Measurements from ENCODE around the gene SCML1. TPM values are rescaled to one million over a fixed set of nuclear protein-coding genes. Genes with fewer than 3 reads are reported as not detected.
"Not testable (repeated sequence)": the region's sequence is repeated elsewhere in the genome, so short reads cannot be mapped to it uniquely, and the experiment has no call there.

SCML1 gene
- polyA plus RNA-seq, 1 donor (not counting 4 experiments of a cell fraction or from before 2014, with no cell fraction given) = 19.9 TPM

DNA sequence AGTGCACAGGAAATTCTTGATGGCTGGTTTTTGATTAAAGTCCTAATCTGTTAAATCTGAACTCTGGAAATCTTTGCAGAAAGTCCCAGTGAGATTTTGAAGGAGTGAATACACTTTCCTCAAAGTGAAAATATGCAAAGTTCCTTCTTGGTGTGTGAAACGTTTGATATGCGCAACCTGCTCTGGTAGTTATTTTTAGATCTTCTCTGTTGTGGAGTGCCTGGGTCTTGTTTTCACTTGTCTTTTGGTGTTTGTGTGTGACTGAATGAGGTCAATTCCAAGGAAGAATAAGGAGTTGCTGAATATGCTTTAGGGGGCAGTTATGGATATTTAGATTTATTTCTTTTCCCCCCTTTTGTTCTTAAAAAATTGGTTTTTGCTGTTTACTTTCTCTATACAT lies 41.7 kb downstream of the SCML1 start:
- TF ChIP-seq EZH2 (IDR thresholded peaks at IDR 0.05; ENCODE audit: low read length) = no peak
- TF ChIP-seq, protein P1, sequence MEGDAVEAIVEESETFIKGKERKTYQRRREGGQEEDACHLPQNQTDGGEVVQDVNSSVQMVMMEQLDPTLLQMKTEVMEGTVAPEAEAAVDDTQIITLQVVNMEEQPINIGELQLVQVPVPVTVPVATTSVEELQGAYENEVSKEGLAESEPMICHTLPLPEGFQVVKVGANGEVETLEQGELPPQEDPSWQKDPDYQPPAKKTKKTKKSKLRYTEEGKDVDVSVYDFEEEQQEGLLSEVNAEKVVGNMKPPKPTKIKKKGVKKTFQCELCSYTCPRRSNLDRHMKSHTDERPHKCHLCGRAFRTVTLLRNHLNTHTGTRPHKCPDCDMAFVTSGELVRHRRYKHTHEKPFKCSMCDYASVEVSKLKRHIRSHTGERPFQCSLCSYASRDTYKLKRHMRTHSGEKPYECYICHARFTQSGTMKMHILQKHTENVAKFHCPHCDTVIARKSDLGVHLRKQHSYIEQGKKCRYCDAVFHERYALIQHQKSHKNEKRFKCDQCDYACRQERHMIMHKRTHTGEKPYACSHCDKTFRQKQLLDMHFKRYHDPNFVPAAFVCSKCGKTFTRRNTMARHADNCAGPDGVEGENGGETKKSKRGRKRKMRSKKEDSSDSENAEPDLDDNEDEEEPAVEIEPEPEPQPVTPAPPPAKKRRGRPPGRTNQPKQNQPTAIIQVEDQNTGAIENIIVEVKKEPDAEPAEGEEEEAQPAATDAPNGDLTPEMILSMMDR (optimal IDR thresholded peaks at IDR 0.05 in 1 of 3, IDR thresholded peaks at IDR 0.05 in 1 of 3, conservative IDR thresholded peaks at IDR 0.05 in 1 of 3; ENCODE audit: extremely low read depth in 1 of 3, insufficient read depth in 2 of 3, low read length in 3 of 3) = no peak
- H3K79me2 ChIP-seq (ENCODE audit: control insufficient read depth, insufficient read depth, low read length) = no peaks in the 10 kb centered on the region
- no peaks in the 10 kb centered on the region for H3K9me3 ChIP-seq (ENCODE audit: control insufficient read depth, low read depth, low read length)
- no peaks in the 10 kb centered on the region for H3K36me3 ChIP-seq (ENCODE audit: control insufficient read depth in 2 of 2, extremely low read depth in 1 of 2, insufficient read depth in 2 of 2, low read length in 2 of 2)
- no peak overlapping the region for H2AFZ ChIP-seq (ENCODE audit: control insufficient read depth, low read length)
- FAIRE-seq (no peak), DNase-seq (ENCODE audit: low read depth, low spot score) (no peak)
- no peaks in the 10 kb centered on the region for H3K4me1 ChIP-seq (ENCODE audit: control insufficient read depth, extremely low read depth, insufficient read depth, low read length)
- H3K4me2 ChIP-seq (ENCODE audit: control insufficient read depth, extremely low read depth, insufficient read depth, low read depth, low read length) = no peak overlapping the region
- H3K9ac ChIP-seq (ENCODE audit: control insufficient read depth, extremely low read depth, insufficient read depth, low read length) = no peak overlapping the region
- no peaks in the 10 kb centered on the region for H4K20me1 ChIP-seq (ENCODE audit: control insufficient read depth, extremely low read depth, insufficient read depth, low read length)
- H3K27ac ChIP-seq (ENCODE audit: control insufficient read depth, insufficient read depth, low read length) = no peak overlapping the region
- H3K4me3 ChIP-seq (ENCODE audit: control insufficient read depth in 2 of 3, extremely low read depth in 1 of 3, insufficient read depth in 2 of 3, low read depth in 1 of 3, low read length in 3 of 3) = no peak overlapping the region
- H3K27me3 ChIP-seq (ENCODE audit: control insufficient read depth, extremely low read depth, insufficient read depth, low read length) = no peaks in the 10 kb centered on the region
- dilution Hi-C loops (cut with MboI; ENCODE audit: extremely low pct_ligation_motif_present, low sequenced_read_pairs) = no loop called here
- H3K9me1 ChIP-seq (ENCODE audit: control insufficient read depth, extremely low read depth, insufficient read depth, low read length) = no peaks in the 10 kb centered on the region

DNA sequence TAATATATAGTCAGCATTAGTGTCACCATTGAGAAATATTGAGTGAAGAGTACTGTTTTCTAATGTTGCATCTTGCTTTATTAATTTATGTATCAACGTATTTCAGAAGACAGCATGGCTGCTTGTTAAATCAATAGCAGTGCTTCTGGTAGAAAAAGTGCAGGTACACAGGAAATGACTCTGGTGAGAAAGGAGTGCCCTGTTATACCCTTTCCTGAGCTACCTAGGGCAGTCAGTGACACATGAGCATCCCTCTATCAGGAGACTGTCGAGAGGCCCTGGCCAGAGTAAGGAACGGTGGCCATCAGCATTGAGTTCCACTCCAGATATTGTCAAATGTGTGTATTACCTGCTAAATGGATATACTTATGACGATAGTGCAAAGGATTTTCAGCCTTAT lies 42.1 kb downstream of the SCML1 start:
- Histone ChIP-seq H3K4me2 (ENCODE audit: control insufficient read depth, extremely low read depth, insufficient read depth, low read depth, low read length) (no peak overlapping the region), H3K36me3 (ENCODE audit: control insufficient read depth in 2 of 2, extremely low read depth in 1 of 2, insufficient read depth in 2 of 2, low read length in 2 of 2) (no peaks in the 10 kb centered on the region), H3K9me3 (ENCODE audit: control insufficient read depth, low read depth, low read length) (no peaks in the 10 kb centered on the region), H3K27ac (ENCODE audit: control insufficient read depth, insufficient read depth, low read length) (no peak overlapping the region), H3K4me1 (ENCODE audit: control insufficient read depth, extremely low read depth, insufficient read depth, low read length) (no peaks in the 10 kb centered on the region), H2AFZ (ENCODE audit: control insufficient read depth, low read length) (no peak overlapping the region), H3K9ac (ENCODE audit: control insufficient read depth, extremely low read depth, insufficient read depth, low read length) (no peak overlapping the region), H3K9me1 (ENCODE audit: control insufficient read depth, extremely low read depth, insufficient read depth, low read length) (no peaks in the 10 kb centered on the region), H3K79me2 (ENCODE audit: control insufficient read depth, insufficient read depth, low read length) (no peaks in the 10 kb centered on the region), H3K27me3 (ENCODE audit: control insufficient read depth, extremely low read depth, insufficient read depth, low read length) (no peaks in the 10 kb centered on the region), H4K20me1 (ENCODE audit: control insufficient read depth, extremely low read depth, insufficient read depth, low read length) (no peaks in the 10 kb centered on the region), H3K4me3 (ENCODE audit: control insufficient read depth in 2 of 3, extremely low read depth in 1 of 3, insufficient read depth in 2 of 3, low read depth in 1 of 3, low read length in 3 of 3) (no peak overlapping the region)
- FAIRE-seq (no peak), DNase-seq (ENCODE audit: low read depth, low spot score) (no peak)
- dilution Hi-C loops (cut with MboI; ENCODE audit: extremely low pct_ligation_motif_present, low sequenced_read_pairs) = no loop called here
- TF ChIP-seq, protein P1 (optimal IDR thresholded peaks at IDR 0.05 in 1 of 3, IDR thresholded peaks at IDR 0.05 in 1 of 3, conservative IDR thresholded peaks at IDR 0.05 in 1 of 3; ENCODE audit: extremely low read depth in 1 of 3, insufficient read depth in 2 of 3, low read length in 3 of 3) = no peak
- TF ChIP-seq EZH2 (IDR thresholded peaks at IDR 0.05; ENCODE audit: low read length) = no peak

DNA sequence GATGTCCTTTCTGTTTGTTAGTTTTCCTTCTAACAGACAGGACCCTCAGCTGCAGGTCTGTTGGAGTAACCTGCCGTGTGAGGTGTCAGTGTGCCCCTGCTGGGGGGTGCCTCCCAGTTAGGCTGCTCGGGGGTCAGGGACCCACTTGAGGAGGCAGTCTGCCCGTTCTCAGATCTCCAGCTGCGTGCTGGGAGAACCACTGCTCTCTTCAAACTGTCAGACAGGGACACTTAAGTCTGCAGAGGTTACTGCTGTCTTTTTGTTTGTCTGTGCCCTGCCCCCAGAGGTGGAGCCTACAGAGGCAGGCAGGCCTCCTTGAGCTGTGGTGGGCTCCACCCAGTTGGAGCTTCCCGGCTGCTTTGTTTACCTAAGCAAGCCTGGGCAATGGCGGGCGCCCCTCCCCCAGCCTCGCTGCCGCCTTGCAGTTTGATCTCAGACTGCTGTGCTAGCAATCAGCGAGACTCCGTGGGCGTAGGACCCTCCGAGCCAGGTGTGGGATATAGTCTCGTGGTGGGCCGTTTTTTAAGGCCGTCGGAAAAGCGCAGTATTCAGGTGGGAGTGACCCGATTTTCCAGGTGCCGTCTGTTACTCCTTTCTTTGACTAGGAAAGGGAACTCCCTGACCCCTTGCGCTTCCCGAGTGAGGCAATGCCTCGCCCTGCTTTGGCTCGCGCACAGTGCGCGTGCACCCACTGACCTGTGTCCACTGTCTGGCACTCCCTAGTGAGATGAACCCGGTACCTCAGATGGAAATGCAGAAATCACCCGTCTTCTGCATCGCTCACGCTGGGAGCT lies 49.5 kb downstream of the SCML1 start:
- H3K9me3 ChIP-seq (ENCODE audit: control insufficient read depth, low read depth, low read length); H3K79me2 ChIP-seq (ENCODE audit: control insufficient read depth, insufficient read depth, low read length); H3K36me3 ChIP-seq (ENCODE audit: control insufficient read depth in 2 of 2, extremely low read depth in 1 of 2, insufficient read depth in 2 of 2, low read length in 2 of 2); H3K9ac ChIP-seq (ENCODE audit: control insufficient read depth, extremely low read depth, insufficient read depth, low read length); DNase-seq (ENCODE audit: low read depth, low spot score); H3K4me1 ChIP-seq (ENCODE audit: control insufficient read depth, extremely low read depth, insufficient read depth, low read length); H3K27me3 ChIP-seq (ENCODE audit: control insufficient read depth, extremely low read depth, insufficient read depth, low read length); H3K9me1 ChIP-seq (ENCODE audit: control insufficient read depth, extremely low read depth, insufficient read depth, low read length); H3K27ac ChIP-seq (ENCODE audit: control insufficient read depth, insufficient read depth, low read length); dilution Hi-C loops (cut with MboI; ENCODE audit: extremely low pct_ligation_motif_present, low sequenced_read_pairs); FAIRE-seq; H4K20me1 ChIP-seq (ENCODE audit: control insufficient read depth, extremely low read depth, insufficient read depth, low read length); H3K4me2 ChIP-seq (ENCODE audit: control insufficient read depth, extremely low read depth, insufficient read depth, low read depth, low read length): not testable (repeated sequence)
- Histone ChIP-seq H3K4me3 (ENCODE audit: control insufficient read depth in 2 of 3, extremely low read depth in 1 of 3, insufficient read depth in 2 of 3, low read depth in 1 of 3, low read length in 3 of 3) (peak overlapping the region in 1 of 3 experiments; percentile 21), H2AFZ (ENCODE audit: control insufficient read depth, low read length) (peak overlapping the region; percentile 30)
